LoVo (cell line): Measurements from ENCODE around the gene RMND1.
"Not testable (repeated sequence)": the region's sequence is repeated elsewhere in the genome, so short reads cannot be mapped to it uniquely, and the experiment has no call there.

Experiments used
- DNase-seq: peaks from one replicate; pipeline ENCODE4 v3.0.0-alpha.2; 2016; ENCODE audit warnings: low spot score

Gene RMND1

DNA sequence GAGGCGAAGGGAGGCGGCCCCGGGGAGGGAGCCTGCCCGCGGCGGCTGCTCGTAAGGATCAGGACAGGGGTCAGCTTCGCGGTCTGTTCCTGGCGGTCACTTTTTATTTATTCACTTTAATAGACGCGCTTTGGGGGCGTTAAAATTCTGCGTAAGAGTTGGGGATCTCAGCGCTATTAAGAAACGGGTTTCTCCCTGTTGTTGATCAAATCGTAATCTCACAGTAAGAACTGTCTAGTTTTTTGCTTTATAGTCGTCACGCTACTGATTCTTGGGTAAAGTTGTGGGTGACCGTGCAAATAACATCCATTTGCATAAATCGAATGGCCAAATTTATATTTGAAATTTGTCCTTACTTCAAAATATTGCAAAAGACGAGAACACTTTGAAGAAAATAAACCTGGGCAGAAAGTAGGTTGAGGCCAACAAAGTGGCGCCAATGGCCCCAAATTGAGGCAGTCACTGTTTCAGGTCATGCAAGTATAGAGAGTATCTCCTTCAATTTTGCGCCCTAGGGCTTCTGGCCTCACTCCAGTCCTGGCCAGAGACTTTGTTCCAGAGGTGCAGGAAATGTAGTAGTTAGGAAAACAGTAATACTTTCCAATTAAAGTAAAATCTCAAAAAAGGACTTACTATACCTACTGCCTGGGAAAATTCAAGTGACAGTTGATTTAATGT is 963 bp upstream of the RMND1 start:
- peak; percentile 21 for DNase-seq

DNA sequence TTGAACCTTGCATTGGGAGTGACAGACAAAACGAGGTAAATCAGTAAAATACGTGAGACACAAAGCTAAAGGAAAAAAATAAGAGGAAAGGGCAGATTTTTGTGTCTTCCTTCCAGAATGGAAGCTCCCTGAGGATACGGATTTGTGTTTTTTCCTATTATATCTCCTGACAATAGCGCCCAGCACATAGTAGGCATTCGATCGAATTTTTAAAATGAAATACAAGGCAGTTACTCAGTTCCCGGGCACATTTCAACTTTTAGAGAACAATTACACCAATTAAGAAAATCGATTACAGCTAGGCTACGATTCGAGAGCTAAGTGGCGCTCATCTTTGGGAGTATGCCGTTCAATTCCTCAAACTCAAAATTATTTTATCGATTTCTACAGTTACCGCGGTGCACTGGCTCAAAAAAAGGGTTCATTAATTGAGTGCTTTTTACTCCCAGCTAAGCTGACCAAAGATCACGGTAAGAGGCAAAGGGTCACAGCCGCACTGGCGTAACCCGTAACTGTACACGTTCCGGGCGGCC is 443 bp downstream of the RMND1 start:
- no peak for DNase-seq

DNA sequence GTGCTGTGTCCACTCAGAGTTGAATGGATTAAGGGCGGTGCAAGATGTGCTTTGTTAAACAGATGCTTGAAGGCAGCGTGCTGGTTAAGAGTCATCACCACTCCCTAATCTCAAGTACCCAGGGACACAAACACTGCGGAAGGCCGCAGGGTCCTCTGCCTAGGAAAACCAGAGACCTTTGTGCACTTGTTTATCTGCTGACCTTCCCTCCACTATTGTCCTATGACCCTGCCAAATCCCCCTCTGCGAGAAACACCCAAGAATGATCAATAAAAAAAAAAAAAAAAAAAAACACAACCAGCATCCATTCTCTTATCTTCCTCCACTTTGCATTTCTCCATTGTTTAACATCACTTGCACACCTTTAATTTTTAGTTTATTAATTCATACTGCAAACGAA is 998 bp downstream of the RMND1 start:
- DNase-seq: not testable (repeated sequence)

DNA sequence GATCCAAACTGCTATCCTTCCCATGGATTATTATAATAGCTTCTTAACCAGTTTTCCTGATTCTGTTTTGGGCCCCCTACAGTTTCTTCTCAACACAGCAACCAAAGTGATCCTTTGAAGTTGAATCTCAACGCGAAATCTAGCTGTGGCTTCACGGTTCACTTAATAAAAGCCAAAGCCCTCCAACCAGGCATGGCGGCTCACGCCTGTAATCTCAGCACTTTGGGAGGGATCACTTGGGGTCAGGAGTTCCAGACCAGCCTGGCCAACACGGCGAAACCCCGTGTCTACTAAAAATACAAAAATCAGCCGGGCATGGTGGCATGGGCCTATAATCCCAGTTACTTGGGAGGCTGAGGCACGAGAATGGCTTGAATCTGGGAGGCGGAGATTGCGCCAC is 3.3 kb downstream of the RMND1 start:
- DNase-seq: no peak

DNA sequence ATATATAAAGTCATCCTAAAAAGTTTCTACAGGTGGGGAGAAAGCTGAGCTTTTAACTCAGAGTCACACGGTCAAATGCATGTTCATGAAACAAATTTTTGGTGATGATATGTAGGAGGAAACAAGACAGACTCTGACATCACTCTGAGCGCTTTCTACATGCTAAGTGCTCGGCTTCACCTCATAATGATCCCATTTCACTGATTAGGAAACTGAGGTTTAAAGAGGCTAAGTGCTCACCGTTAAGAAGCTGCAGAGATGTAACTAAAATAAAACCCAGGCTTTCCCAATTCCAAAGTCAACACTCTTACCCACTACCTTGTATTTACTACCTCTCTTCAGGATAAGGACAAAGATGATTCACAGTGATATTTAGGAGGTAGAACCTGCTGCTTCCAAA is 4.7 kb downstream of the RMND1 start:
- DNase-seq: no peak

DNA sequence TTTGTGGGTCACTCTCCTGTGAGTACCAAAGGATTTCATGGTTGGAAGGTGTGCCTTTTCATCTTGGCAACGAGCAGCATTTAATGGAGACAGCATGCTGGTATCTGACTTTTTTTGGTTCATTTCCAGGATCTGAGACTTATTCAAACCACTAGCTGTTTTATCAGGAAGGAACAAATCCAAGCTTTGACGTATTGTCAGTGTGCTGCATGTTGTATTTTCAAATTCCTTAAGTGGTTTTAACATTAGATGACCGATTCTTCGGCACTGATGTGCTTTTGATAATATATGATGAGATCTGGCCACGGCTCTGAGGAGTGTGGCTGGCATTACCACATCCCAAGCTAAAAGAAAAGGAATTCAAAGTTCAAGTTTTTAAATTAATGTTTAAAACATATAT is 6.4 kb downstream of the RMND1 start:
- no peak for DNase-seq

DNA sequence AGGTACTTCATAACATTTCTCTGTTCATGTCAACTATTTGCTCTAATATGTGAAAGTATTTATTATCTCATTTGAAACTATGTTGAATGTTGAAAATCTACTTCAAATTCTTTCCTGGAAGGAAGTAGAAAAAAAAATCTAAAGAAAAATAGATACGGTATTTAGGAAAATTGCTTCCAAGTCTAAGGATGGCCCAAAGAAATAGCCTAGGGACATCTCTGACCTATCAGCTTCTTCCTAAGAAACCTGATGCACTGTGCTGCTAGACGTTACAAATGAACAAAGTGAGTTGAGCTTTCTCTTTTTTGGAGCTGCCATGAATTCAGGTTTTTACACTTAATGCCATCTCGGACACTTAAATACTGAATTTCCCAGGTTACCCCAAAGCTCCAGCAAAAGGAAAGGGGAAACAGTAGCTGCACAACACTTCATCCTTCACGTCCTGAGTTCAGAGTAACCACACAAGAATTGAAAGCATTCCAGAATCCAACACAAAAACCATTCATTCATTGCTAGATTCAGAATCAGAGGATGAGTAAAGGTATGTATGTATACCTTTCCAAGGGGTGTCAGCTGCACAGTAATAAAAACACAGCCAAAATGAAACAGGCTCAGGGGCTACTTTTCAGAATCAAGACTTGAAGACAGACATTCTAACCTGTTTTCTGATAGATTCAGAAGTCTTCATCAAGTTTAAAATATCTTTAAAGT is 7.9 kb downstream of the RMND1 start:
- DNase-seq: no peak

DNA sequence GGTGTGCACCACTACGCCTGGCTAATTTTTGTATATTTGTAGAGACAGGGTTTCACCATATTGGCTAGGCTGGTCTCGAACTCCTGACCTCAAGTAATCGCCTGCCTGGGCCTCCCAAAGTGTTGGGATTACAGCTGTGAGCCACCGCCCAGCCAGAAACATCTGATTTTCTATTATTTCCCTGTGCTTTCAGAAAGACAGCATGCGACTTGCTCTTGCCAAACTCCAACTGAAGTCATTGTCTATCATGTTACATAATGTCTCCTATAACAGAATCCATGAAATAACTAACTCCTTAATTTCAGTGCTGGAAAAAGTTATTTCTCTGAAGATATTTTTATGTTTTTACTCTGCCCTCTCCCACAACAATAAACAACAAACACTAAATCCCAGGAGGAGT is 8.5 kb downstream of the RMND1 start:
- DNase-seq: no peak

DNA sequence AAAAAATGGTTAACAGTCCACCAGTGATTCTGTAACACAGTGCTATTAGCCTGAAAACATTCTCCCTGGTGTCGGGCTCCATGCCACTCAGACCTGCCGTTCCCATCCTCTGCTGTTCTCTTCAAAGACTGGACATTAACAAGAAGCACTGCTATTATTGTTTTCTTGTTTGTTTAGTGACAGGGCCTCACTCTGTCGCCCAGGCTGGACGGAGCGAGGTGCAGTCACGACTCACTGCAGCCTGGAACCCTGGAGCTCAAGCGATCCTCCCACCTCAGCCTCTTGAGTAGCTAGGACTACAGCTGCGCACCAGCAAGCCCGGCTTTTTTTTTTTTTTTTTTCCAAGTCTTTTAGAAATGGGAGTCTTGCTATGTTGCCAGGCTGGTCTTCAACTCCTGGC is 9.6 kb downstream of the RMND1 start:
- DNase-seq: no peak

DNA sequence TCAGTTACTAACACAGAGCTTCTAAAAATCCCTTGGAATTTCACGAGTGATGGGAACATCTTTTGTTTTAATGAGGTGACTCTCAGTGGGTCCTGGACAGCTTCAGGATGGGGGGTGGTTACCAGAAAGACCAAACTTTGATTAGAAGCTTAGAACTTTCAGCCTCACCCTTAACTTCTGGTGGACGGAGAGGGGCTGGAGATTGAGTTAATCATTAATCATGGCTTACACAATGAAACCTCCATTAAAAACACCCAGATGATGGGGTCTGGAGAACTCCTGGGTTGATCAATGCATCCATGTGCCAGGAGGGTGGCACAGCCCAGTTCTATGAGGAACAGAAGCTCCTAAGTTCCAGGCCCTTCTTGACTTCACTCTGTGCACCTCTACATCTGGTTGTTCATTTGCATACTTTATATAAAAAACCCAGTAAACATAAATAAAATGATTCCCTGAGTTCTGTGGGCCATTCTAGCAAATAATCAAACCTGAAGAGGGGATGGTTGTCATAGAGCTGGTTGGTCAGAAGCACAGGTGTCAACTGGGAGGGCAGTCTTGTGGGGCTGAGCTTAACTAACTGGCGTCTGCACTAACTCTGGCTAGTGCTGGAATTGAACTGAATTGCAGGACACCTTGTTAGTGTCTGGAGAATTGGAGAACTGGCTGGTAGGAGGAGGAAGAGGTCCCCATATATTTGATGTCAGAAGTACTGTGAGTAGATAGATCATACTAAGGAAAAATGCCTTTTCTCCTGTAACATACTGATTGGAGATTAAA is 10.3 kb downstream of the RMND1 start:
- DNase-seq: no peak

DNA sequence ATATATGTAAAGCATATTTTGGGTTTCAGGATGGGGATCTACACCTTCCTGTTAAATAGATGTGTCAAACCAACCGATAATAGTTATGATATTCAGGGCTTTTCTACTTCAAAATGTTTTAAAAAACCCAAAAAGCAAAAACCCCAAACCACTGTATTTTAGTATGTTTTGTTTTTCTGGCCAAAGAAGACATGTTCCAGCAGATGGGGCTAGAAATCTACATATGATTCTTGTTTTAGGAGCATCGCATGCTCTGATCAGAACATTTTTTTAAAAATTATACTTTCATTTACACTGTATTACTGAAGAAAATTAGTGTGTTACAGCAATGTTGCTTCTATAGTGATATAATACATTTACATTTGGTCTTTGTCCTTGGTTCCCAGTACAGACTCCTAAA is 11.0 kb downstream of the RMND1 start:
- DNase-seq: no peak

DNA sequence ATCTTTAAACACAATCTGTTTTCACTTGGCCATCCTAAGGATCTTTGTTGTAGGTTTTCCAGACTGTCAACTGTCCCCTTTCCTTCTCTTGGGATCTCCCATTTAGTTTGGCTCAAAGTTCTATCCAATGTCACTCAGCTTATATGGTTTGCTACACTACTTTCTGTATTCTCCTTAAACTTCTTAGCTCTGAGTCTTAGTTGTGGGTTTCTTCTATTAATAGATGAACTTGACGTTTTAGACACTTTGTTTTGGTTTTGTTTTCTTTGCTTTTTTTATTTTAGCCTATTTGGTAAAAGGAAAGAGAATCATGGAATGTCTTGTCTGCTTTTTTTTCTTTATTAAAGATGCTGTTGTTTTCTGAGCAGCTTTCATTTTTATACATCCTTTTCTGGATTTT is 11.4 kb downstream of the RMND1 start:
- no peak for DNase-seq

DNA sequence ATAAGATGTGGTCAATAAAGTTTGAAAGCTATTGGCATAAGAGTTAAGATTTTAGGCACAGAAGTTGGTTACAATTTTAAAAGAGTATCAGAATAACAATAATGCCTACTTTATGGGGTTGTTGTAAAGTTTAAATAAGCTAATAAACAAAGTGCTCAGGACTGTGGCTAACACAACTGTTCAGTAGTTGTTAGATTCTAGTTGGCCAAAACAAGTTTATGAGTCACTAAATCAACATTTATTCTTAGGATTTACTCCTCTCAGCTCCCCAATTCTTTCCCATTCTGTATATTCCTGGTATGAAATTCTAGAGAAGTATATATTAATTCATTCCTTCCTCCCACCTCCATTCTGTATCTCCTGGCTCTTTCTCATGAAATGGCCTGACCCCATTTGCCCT is 14.5 kb downstream of the RMND1 start:
- DNase-seq: peak; percentile 27

DNA sequence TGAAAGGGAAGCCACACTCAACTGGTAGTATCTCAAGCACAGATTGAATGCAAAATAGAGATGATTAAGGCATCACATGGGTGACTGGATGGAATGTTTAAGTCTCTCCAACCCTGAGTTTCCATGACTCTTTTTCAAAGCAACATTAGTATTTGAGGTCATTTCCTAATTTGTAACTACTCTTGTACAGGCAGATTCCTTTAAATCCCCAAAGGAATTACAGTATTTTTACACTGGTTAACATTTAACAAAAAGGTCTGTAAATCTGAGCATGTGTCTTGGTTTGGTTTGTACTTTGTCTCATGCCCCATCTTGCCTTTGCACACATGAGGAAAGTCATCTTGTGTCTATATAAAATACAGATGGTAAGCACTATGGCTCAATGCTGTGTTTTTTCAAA is 15.1 kb downstream of the RMND1 start:
- DNase-seq: no peak

DNA sequence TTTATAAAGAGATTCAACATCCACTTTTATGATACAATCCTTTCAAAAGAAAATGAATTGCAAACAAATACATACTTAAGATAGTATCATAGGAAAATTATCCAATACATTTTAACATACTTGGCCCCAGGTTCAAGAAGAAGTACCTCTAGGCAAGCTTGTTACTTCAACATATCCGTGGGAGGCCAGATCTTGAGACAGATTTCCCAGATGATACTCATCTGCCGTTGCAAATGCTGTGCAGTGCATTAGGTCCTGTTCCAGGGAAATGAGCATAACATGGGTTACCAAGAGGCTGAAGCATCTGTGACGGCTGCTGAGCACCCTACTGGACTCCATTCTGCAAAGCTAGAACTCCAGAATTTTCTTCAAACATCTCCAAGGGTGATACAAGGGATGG is 15.6 kb downstream of the RMND1 start:
- no peak for DNase-seq

DNA sequence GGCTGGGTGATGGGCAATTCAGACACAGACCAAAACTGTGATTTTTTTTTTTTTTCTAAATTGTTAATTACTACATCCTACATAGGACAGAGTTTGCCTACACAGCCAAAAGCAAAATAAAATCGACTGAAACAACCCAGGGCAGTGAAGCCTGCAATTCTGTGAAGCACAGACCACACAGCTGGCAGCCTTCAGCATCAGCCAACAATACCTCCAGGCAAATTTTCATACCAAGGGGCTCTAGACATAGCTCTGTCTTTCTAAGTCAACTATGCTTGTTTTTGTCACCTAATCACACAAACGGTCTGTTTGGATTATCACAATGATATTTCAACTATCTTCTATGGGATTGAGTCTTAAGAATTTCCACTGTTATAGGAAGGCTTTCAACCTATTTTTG is 17.6 kb downstream of the RMND1 start:
- no peak for DNase-seq

DNA sequence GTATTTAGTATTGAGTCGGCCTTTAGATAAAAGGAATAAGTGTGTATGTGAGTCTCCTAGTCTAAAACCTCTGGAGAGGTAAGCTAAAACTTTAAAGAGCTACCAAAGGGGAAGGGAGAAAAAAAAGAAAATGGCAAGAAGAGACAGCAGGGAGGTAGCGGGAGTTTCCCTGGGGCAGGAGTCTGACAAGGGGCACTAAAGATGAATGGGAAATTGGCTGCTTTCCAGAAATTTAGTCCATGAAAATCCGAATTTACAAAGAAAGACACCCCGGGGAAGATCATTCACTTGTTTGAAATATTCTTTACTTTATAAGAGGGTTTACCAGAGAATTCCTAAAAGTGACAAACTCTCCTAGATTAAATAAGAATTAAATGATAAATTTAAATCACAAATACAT is 19.3 kb downstream of the RMND1 start:
- DNase-seq: no peak

DNA sequence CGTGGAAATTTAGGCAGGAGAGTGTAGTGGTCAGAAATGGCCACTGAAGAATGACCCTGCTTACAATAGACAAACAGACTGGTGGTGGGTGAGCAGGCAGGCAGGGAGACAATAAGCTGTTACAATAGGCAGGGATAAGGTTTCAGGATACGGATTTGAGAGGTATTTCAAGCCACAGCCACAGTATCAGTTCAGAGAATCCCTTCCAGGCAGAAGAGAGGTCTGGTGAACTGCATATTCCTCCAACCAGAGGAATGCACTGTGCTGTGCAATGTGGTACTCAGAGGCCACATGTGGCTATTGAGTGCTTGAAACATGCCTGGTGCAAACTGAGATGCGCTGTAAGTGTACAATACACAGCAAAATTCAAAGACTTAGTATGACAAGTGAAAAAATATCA is 20.6 kb downstream of the RMND1 start:
- DNase-seq: no peak

DNA sequence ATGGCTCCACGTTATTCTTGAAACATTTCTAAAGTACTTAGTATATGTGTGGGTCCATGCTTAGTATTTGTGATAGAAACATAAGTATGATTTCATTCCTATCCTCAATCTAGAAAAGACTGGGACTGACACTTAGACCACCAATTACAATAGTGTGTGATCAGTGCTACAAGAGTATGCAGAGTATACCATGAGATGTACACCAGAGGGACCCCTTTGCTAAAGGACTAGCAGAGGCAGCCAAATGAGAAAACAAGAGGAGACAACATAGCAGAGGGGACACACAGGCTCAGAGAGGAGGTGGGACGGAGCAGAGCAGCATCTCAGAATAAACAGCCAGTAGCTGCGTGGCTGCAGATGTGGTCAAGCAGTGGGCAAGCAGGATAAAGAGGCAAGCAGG is 21.0 kb downstream of the RMND1 start:
- no peak for DNase-seq

DNA sequence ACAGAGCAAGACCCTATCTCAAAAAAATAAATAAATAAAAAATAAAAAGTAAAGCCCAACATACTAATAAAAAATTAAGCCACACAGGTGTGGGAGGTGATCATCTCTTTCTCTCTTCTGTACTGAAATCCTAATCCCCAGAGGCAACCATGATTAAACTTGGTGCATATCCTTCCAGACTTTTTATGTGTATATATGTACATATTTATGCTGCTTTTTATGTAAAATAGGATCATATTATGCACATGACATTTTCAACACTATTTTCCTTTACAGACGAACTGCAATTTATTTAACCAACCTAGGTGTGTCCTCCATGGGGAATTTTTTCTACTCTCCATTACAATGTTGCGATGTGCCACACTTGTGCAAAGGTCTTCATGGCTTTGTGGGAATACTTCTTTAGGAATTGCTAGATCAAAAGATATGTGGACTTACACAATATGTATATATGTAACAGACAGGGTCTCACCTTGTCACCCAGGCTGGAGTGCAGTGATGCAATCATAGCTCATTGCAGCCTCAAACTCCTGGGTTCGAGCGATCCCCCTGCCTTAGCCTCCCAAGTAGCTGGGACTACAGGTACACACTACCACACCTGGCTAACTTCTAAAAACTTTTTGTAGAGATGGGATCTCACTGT is 23.7 kb downstream of the RMND1 start:
- DNase-seq: no peak

DNA sequence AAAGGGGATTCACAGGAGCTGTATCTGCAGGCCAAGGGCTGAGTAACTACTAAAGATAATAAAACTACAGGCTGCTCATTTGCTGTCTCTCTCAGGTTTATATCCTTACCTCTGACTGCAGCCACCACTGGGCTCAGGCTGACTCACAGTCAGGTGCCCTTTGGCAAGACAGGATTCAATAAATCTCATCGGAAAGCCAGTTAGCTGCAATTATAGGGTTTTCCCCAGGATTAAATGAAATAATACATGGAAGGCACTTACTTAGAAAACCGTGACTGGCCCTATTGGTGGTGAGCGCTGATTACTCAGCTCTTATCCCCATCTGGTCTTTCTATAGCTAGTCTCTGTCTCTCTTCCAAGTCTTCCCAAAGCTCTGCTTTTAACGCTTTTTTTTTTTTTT is 26.4 kb downstream of the RMND1 start:
- DNase-seq: no peak

DNA sequence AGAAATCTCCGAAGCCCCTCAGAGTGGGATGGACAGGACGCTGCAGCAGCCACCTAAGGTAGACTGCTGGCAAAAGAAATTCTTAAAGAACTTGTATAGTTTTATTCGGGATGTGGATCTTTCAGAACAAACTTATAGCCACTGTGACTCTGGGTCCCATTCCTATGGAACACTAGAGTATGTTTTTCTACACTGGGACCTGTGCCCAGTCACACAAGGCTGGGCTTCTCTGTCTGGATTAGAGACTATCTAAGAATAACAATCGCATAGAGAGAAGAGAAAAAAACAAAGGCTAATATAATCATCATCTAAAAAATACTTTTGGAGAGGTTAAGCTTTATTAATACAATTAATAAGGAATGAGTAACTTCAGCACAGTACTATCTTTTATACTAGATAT is 28.9 kb downstream of the RMND1 start:
- DNase-seq: no peak

DNA sequence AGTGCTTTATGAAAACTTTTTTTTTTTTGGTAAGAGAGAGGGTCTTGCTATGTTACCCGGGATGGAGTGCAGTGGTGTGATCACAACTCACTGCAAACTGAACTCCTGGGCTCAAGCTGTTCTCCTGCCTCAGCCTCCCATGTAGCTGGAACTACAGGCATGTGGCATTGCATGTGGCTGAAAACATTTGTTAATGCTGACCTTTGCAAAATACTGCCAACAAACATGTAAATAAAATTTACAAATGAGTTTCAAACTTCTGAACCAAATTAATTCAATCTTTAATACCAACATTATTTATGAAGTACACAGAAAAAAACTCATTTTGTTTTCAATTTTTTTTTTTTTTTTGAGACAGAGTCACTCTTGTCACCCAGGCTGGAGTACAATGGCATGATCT is 34.4 kb downstream of the RMND1 start:
- DNase-seq: no peak
